HG03066 (cell line): ENCODE results near the gene SRP14.
"Not testable (repeated sequence)": the region's sequence is repeated elsewhere in the genome, so short reads cannot be mapped to it uniquely, and the experiment has no call there.

ENCODE experiments used
- ATAC-seq: cut with Tn5 transposase; IDR thresholded peaks from one replicate; pipeline ENCODE4 v1.9.1; 2021; ENCODE audit warnings: low read depth; ENCODE audit not compliant: unreplicated experiment

Gene SRP14

GRCh38 chr15:39996228-39996627 is 42.8 kb downstream of the SRP14 start:
- not testable (repeated sequence) for ATAC-seq

GRCh38 chr15:39992953-39993352 is 46.0 kb downstream of the SRP14 start:
- not testable (repeated sequence) for ATAC-seq

GRCh38 chr15:39990706-39991105 is 48.3 kb downstream of the SRP14 start:
- ATAC-seq: no peak

GRCh38 chr15:39987821-39988220 is 51.2 kb downstream of the SRP14 start:
- ATAC-seq: no peak
